ENCODE measurements around the gene BBS4.

The BBS4 gene

DNA sequence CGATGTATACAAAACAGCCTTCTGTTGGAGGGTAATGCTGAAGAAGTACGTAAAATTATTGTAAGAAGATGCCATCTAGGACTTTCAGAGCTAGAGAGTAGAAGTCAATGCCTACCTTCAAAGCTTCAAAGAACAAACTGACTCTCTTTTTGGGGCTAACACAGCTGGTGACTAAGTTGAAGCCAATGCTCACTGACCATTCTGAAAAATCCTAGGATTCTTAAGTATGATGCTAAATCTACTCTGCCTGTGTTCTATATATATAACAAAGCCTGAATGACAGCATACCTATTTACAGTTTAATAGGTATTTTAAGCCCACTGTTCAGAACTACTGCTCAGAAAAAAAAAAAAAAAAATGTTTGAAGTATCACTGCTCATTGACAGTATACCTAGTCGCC, 78.6 kb downstream of the BBS4 start:
- no peak for DNase-seq (ENCODE audit: low read depth)

DNA sequence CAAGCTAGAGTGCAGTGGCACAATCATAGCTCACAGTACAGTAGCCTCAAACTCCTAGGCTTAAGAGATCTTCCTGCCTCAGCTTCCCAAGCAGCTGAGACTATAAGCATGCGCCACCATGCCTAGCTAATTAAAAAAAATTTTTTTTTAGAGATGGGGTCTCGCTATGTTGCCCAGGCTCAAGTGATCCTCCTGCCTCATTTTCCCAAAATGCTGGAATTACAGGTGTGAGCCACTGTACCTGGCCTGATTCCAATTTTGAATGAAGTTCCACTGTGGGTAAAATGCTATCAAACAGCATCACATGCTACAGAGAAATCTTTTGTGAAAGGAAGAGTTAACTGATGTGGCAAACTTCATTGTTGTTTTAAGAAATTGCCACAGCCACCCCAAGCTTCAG, 80.0 kb downstream of the BBS4 start:
- no peak for DNase-seq (ENCODE audit: low read depth)

DNA sequence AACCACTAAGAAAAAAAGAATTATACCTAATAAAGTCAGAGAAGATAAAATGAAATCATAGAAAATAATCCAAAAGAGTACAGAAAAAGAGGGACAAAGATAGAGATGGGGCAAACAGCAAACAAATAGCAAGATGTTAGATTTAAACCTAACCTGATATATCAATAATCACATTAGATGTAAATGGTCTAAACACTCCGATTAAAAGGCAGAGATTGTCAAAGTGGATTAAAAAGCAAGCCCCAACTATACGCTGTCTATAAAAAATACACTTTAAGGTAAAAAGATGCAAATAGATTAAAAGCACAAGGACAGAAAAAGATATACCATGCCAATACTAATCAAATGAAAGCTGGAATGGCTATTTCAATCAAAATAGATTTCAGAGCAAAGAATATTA, 80.8 kb downstream of the BBS4 start:
- no peak for DNase-seq (ENCODE audit: low read depth)

DNA sequence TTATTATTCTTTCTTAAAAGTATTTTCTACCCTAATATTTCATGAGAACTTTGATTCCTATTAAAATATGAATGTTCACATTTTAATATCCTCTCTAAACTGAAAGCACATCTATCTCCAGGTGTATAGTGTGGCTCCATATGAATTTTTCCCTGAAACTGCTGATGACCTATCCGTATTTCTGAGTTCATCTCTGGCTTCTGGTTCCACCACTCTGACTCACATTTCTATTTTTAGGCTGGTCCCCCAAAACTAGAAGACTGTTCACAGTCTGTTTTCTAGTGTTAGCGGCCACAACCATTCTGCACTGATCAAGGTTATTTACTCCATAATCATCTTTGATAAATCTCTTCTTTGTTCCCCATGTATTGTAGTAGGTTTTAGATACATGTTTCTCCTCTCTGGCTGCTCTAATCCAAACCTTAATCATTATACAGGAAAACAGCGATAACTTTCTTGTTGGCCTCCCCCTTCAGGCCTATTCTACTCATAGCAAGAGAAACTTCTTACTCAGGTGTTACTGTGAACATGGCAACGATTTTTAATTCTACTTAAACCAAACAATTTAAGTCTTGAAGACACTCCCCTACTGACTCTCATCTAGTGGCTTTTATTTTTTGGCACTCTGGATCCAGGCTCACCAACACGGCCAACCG, 84.8 kb downstream of the BBS4 start:
- no peak for DNase-seq (ENCODE audit: low read depth)

DNA sequence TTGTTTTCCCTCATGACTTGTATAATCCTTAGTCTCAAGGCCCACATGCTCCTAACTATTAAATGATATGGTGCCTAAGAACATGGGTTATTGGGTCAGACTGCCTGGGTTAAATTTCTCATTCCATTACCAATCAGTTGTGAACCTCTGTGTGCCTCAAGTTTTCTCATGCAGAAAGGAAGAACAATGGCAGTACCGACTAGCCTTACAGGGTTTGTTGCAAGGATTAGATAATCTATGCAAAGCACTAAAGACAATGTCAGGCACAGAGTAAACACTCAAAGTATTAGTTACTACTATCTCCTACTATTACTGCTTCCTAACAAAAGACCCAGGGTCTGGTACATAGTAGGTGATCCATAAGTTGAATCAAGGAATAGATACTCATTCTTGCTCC, 85.3 kb downstream of the BBS4 start:
- no peak for DNase-seq (ENCODE audit: low read depth)

DNA sequence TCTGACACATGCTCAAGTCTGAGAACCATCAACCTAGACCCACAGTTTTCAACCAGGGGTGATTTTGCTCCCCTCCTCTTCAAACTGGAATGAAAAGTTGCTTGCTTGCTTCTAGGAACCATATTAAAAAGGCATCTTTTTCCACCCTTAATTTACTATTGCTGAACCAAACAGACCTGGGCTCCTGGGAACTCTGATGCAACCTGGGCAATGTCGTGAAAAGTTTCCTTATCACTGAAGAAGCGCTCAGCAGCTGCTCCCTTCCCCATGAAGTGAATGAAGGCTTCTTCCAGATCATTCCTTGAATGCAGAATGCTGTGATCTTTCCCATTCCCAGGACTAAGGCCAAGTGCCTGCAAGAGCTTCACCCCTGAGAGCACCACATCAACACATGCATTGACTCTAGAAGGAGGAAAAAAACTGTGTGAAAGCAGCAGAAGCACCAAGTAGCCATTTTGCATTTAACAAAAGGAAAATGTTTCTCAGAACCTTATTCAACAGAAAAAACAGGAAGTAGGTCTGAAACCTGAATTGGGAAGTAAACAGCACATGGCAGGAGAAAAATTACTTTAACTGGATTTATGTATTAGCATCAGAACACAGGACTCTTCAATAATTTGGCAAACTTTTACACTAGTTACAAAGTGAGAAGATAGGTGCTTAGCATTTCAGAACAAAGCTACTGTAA, 88.8 kb downstream of the BBS4 start:
- no peak for DNase-seq (ENCODE audit: low read depth)

DNA sequence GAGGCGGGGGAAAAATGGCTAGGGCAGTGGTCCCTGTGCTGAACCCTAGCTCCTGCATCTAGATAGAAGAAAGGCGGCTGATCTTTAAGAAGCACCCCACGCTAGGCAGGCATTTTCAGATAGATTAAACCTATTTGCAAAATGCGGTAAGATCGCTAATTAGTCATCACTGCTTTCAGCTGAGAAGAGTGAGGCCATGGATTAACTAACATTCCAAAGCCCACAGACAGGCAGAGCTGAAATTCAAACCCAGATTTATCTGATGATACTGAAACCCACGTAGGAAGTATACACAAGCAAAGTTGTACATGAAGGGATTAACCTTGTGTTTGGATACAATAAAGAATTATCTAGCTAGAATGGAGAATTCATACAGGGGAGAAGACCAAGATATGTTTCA, 92.8 kb downstream of the BBS4 start:
- DNase-seq (ENCODE audit: low read depth) = no peak

DNA sequence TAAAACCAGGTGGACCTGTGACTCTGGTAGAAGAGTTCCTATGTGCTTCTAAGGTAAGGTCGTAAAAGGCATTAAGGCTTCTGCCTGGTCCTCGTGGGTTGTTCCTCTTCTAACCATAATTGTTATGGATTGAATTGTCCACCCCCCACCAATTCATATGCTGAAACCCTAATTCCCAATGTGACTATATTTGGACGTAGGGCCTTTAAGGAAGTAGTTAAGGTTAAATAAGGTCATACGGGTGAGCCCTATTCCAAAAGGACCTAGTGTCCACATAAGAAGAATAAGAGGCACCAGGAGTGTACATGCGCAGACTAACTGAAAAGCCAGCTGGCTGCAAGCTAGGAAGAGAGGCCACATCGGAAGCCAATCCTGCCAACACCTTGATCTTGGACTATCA, 95.6 kb downstream of the BBS4 start:
- no peak for DNase-seq (ENCODE audit: low read depth)

DNA sequence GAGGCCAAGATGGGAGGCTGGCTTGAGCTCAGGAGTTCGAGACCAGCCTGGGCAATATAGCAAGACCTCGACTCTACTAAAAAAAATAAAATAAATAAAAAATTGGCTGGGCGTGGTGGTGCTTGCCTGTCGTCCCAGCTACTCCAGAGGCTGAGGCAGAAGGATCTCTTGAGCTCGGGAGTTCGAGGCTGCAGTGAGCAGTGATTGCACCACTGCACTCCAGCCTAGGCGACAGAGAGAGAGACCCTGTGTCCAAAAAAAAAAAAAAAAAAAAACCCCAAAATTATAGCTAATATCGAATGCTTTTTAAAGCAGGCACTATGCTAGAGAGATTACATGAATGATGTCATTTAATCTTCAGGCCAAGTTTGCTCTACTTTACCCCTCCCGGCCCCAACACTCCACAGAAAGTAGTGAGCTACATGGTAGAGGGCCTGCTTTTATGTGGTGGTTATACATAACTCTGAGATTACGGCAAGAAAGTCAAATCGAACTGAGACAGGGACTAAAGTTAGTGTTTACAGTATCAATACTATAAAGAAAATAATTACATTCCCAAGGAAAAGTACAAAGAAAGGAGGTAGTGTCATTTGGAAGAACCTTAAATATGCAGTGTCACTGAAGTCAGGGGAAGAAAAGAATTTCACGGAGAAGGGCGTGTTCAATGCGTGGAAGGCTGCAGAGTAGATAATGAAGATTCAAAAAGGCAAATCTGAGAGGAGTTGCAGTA, 96.4 kb downstream of the BBS4 start:
- no peak for DNase-seq (ENCODE audit: low read depth)

DNA sequence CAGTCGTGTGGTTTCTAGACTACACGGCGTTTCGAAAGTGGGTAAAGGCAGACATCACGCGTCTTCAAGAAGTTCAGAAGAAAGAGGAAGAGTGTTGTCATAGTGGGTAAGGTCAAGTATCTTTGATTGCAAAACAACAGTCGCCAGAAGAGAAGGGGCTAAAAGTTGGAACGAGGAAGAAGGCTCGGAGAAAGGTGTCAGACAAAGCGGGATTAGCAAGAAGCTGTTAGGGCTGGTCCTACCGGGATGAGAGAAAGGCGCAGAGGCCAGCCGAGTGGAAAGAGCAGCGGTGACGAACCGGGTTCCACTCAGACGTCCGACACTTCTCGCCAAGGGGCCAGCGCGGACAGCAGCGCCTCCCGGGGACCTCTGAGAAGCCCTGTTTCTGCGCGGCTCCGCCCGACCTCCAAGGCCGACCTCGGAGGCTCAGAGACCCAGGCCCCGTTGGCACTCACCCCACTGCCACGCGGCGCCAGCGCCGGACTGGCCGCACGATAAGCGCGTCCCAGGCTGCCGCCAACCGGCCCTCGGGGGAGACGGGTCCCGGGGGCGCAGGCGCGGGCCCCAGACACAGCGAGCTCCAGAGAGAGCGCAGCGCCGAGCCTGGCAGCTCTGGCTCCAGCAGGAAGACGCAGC, 97.1 kb downstream of the BBS4 start:
- peak; percentile 20 for DNase-seq (ENCODE audit: low read depth)

DNA sequence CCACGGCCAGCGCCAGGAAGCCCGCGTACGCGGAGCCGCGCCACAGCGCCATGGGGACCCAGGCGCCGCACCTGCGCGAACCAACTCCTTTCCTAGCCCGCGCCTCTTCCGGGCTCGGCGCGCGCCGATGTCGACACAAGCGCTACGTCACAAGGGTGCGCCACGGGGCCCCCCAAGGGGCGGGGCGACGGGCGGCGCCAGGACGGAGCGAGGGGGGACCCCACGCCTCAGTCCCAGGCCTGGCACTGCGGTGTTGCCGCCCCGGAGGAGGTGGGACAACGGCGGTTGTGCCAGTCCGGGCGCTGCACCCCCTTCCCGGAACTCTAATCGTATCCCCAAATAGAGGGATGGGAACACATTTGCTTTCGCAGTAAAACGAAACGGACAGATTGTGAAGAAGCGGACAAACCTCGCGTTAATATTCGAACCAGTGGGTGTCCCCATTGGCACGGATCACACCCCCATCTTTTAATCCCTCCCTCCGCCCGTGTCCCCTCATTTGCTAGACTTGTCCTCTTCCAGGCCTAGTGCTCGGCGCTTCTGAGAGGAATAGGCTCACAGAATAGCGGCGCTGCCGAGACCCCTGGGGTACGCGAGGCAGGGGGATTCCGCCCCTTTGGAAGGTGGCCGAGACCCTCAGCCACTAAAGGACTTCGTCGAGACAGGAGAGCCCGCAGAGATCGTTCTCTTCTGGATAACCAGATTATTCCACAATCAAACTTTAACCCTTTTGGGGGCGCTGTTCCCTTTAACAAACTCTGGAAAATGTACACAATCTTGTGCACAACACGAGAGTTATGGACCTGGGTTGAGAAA, 97.8 kb downstream of the BBS4 start, which contains the start of gene ADPGK:
TSS of gene ADPGK (minus strand) at position 119 of the 816 bp plus-strand sequence. CDS start at position 52, 67 bp downstream.
- peak; percentile 91 for DNase-seq (ENCODE audit: low read depth)

DNA sequence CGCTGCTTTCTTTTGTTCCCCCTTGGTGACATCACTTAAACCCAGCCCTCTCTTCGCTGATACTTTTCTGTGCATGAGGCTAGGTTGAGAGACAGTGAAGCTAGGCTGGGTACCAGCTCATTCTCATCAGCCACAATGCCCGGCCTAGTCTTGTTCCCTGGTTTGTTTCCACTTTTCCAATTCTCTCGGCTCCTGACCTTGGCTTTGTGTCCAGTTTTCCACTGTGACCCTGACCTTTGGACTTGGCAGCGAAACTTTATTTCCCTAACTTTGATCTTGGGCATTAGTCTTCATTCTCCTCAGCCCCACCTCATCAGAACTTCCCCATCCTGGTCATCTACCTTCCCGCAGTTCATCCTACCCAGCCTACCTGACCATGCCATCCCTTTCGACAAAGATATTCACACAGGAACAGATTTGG, 98.5 kb downstream of the BBS4 start:
- DNase-seq (ENCODE audit: low read depth) = no peak

DNA sequence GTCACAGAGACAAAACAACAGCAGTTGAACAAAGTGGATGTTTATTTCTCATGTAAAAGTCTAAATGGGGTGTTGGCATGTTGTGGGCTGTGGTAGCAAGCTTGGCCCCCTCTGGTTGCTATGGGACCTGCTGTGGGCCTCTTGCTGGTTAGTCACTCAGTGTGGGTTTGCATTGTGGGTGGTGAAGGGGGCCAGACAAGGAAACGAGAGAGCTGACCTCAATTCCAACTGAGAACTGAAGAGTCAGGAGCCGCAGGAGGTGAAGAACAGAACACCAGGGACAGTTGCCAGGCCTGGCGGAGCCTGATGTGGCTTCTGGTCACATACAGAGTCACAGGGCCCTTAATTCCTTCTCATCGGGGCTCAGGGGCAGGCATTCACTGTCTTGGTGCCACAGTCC, 99.4 kb downstream of the BBS4 start:
- peak; percentile 10 for DNase-seq (ENCODE audit: low read depth)

DNA sequence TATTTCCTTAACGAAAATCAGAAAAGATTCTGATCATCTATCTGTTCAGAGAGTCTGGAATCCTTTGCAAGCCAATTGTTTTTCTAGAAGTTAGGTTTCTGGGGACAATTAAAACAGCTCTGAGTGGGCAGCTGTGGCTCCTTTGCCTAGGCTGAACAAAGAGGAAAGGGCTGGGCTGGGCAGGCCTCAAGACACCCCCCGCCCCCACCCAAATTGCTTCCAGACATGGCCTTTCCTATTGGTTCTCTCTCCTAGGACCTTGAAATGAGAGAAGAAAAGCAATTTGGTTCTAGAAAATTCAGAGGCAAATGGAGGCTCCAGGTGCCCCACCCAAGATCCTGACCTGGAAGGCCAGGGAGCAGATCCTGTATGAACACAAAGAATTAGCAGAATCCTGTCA, 99.8 kb downstream of the BBS4 start:
- no peak for DNase-seq (ENCODE audit: low read depth)

DNA sequence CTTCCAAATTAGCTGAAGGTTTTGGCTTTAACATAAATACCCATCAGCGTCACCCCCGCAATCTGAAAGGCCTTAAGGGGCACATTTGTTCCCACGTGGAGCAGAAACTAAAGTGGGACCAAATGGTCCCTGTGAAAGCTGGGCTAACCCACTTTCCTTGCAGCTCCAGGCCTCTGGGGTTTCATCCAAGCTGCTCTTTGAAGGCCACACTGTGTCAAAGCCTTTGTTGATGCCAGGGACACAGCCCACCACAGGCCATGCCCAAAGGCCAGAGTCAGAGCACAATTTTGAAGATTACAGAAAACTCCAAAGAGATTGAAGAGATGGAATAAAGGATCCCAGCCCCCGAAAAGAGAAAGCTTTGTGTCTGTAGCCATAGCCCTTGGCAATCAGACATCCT, 100.2 kb downstream of the BBS4 start:
- no peak for DNase-seq (ENCODE audit: low read depth)

DNA sequence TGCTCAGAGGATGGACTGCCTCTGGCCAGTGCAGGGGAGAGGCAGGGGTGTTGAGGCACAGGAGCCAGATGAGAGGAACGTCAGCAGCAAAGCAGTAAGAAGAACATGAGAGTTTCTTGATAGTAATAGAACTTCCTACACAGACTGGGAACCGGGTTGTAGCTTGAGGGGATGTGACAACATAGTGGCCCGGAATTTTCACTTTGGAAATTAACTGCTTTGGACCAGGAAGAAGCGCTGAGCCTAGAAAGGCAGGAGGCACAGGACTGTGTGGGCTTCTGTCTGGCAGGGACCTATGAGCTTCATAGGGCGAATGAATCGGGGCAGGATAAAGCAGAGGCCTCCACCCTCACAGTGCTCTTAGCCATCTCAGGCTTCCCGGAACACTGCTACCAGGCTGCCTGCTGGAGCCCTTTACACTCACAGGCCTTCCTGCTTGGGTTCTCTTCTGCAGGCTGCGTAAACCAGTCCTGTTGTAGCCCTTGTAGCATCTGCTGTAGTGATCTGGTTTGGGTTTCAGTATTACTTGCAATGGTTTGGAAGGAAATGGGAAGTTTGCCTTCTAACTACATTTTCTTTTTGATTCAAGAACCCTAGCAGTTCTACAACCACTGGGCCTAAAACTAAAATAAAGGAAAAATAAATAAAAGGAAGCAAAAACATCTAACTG, 100.8 kb downstream of the BBS4 start:
- DNase-seq (ENCODE audit: low read depth) = no peak

DNA sequence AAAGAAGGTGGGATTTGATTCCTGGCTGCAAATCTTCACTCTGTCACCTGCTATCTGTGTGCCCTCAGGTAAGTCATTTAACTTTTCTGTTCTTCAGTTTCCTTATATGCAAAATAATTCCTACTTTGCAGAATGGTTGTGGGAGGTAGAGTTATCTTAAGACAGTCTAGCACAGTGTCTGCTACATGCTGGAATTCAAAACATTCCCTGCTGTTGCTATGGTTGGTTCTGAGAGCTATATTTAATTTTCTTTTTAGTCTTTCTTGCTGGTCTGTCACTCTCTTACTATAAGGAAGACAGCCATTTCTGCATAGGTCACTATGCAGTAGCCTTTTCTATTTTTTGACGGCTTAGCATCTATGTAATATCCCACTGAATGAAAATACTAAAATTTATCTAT, 101.5 kb downstream of the BBS4 start:
- DNase-seq (ENCODE audit: low read depth) = no peak
